HL-60 (cell line): ENCODE measurements around the gene RRH.

Source experiments
- DNase-seq, 2 experiments: peaks; one replicate each; pipeline ENCODE4 v3.0.0-alpha.2; 2010 to 2020; ENCODE audit warnings: low read depth in 1 of 2, low spot score in 1 of 2
- H3K27ac ChIP-seq: fragments of 250-450 bp; sonication (Bioruptor Pico); replicated peaks from 2 replicates; pipeline ENCODE4 v1.5.1; 2020; ENCODE audit warnings: mild to moderate bottlenecking, moderate library complexity
- H3K27me3 ChIP-seq: fragments of 250-450 bp; sonication (Bioruptor Pico); 2 replicates; pipeline ENCODE4 v1.5.1; 2021; ENCODE audit warnings: mild to moderate bottlenecking, moderate library complexity; ENCODE audit not compliant: insufficient read depth, poor library complexity, severe bottlenecking
- H3K4me3 ChIP-seq: replicated peaks from 2 replicates; pipeline ENCODE4 v1.5.1; 2011; ENCODE audit warnings: mild to moderate bottlenecking, control low read depth, low read length; ENCODE audit not compliant: insufficient read depth
- CTCF ChIP-seq: IDR thresholded peaks from one replicate; pipeline ENCODE4 v1.5.1; 2011; ENCODE audit warnings: low read length, control low read depth, inconsistent platforms; ENCODE audit not compliant: insufficient read depth
- GABPA ChIP-seq: IDR thresholded peaks from 2 replicates; pipeline ENCODE4 v1.6.1; 2012; ENCODE audit warnings: low read depth
- POLR2AphosphoS5 ChIP-seq: IDR thresholded peaks from 2 replicates; pipeline ENCODE4 v1.6.1; 2012; ENCODE audit warnings: low read depth
- REST ChIP-seq: IDR thresholded peaks from 2 replicates; pipeline ENCODE4 v1.6.1; 2012; ENCODE audit warnings: low read depth; ENCODE audit not compliant: insufficient replicate concordance
- SPI1 ChIP-seq: IDR thresholded peaks from 2 replicates; pipeline ENCODE4 v1.6.1; 2012; ENCODE audit warnings: low read depth, mild to moderate bottlenecking, borderline replicate concordance

Gene RRH

GRCh38 chr4:109861916-109862511 lies 34.2 kb downstream of the RRH start:
- no peaks in the 10 kb centered on the region for H3K27me3 ChIP-seq
- TF ChIP-seq GABPA (no peak), CTCF (no peak), POLR2AphosphoS5 (no peak), SPI1 (no peak), REST (no peak)
- no peak for DNase-seq
- H3K27ac ChIP-seq, result no peak overlapping the region
- H3K4me3 ChIP-seq, result no peak overlapping the region

GRCh38 chr4:109864134-109864533 lies 36.4 kb downstream of the RRH start:
- no peak overlapping the region for H3K27ac ChIP-seq
- TF ChIP-seq POLR2AphosphoS5, result no peak
- TF ChIP-seq SPI1, result no peak
- no peak for TF ChIP-seq REST
- DNase-seq, result no peak
- no peaks in the 10 kb centered on the region for H3K27me3 ChIP-seq
- no peak overlapping the region for H3K4me3 ChIP-seq

- TF ChIP-seq CTCF (no peak), REST (no peak)
- Histone ChIP-seq H3K27me3 (no peaks in the 10 kb centered on the region), H3K27ac (no peak overlapping the region), H3K4me3 (no peak overlapping the region)
- no peak for DNase-seq
Measured at GRCh38 chr4:109870061-109870460, 42.3 kb downstream of the RRH start.
